ENCODE data around the gene CCDC148. TPM values are rescaled to one million over a fixed set of nuclear protein-coding genes. Genes with fewer than 3 reads are reported as not detected.

CCDC148 gene
- total RNA-seq, 1 donor from 2014 or later, result 0.30 TPM

- TF ChIP-seq CTCF (IDR thresholded peaks at IDR 0.05; ENCODE audit: borderline replicate concordance), result no peak
- no peak for DNase-seq
- no peaks in the 10 kb centered on the region for H3K4me1 ChIP-seq
- intact Hi-C loops (cut with micrococcal nuclease), result no loop called here
- no peaks in the 10 kb centered on the region for H3K27me3 ChIP-seq (ENCODE audit: low read depth)
- no peak overlapping the region for H3K4me3 ChIP-seq
- H3K9me3 ChIP-seq (replicated peaks), result peaks cover 20% of the 10 kb centered on the region
- no peak overlapping the region for H3K27ac ChIP-seq (replicated peaks)
- no peaks in the 10 kb centered on the region for H3K36me3 ChIP-seq
Measured at GRCh38 chr2:158323381-158323780, 133.2 kb downstream of the CCDC148 start.

DNA sequence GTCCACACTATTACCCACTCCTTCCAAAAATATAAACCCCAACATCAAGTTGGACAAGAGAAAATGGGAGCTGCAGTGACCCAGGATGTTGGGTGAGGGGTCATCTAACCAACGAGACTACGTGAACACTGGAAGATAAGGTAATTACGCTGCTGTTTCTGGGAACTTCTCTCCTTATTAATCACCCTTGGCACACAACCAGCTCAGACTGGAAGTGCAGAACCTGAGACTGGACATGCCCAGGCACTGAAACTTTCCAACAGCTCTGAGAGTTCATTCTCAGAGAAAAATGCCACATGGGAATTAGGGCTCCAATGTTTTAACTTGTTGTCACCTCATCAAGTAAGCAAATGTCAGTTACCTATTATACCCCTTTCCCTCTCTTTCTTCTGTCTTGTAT lies 135.3 kb downstream of the CCDC148 start:
- Histone ChIP-seq H3K4me1 (no peaks in the 10 kb centered on the region), H3K4me3 (no peak overlapping the region), H3K27ac (replicated peaks) (no peak overlapping the region), H3K36me3 (no peaks in the 10 kb centered on the region), H3K9me3 (replicated peaks) (peaks cover 9% of the 10 kb centered on the region), H3K27me3 (ENCODE audit: low read depth) (no peaks in the 10 kb centered on the region)
- TF ChIP-seq CTCF (IDR thresholded peaks at IDR 0.05; ENCODE audit: borderline replicate concordance), result no peak
- DNase-seq, result no peak
- intact Hi-C loops (cut with micrococcal nuclease), result no loop called here

DNA sequence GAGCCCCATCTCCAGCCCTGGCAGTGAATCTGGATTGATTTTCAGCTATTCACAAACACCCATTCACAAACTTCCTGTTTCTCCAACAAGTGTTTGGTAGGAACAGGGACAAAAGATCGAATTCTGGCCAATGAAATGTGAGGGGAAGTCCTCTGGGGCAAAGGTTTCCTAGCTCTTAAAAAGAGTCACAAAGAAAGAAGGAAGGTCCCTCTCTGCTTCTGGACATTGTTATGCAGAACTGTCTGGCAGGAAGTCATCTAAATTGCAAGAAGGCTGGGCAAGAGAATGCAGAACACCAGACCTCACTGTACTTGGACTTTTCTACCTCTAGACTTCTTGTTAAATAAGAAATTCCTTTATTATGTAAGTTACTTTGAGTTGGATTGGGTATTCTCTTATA lies 137.3 kb downstream of the CCDC148 start:
- TF ChIP-seq CTCF (IDR thresholded peaks at IDR 0.05; ENCODE audit: borderline replicate concordance), result no peak
- Histone ChIP-seq H3K9me3 (replicated peaks) (peaks cover 9% of the 10 kb centered on the region), H3K36me3 (no peaks in the 10 kb centered on the region), H3K4me1 (no peaks in the 10 kb centered on the region), H3K27ac (replicated peaks) (no peak overlapping the region), H3K27me3 (ENCODE audit: low read depth) (no peaks in the 10 kb centered on the region), H3K4me3 (no peak overlapping the region)
- intact Hi-C loops (cut with micrococcal nuclease), result no loop called here
- DNase-seq, result no peak

DNA sequence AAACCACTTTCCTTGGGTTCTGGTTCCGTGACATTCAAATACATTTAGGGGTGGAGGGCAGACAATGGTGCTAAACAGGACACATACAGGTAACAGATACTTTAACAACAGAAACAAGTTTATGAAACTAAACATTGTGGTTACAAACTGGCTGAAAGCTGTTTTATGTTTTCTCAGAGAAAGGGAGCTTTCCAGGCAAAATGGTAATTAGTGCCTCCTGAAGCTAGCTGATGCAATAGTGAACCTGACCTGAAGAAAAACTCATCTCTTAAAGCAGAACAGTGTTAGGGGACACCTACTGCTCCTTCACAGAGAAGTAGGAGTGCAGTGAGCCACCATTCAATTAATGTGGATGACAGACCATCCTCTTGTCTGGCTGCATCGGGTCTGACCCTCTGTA lies 138.9 kb downstream of the CCDC148 start:
- intact Hi-C loops (cut with micrococcal nuclease), result no loop called here
- Histone ChIP-seq H3K4me3 (no peak overlapping the region), H3K36me3 (no peaks in the 10 kb centered on the region), H3K27ac (replicated peaks) (no peak overlapping the region), H3K9me3 (replicated peaks) (peaks cover 9% of the 10 kb centered on the region), H3K27me3 (ENCODE audit: low read depth) (no peaks in the 10 kb centered on the region), H3K4me1 (no peaks in the 10 kb centered on the region)
- TF ChIP-seq CTCF (IDR thresholded peaks at IDR 0.05; ENCODE audit: borderline replicate concordance), result no peak
- no peak for DNase-seq

GRCh38 chr2:158315803-158316414 lies 140.6 kb downstream of the CCDC148 start:
- no peak for DNase-seq
- Histone ChIP-seq H3K27ac (replicated peaks) (no peak overlapping the region), H3K27me3 (ENCODE audit: low read depth) (no peaks in the 10 kb centered on the region), H3K4me1 (no peaks in the 10 kb centered on the region), H3K36me3 (no peaks in the 10 kb centered on the region), H3K9me3 (replicated peaks) (peaks cover 9% of the 10 kb centered on the region), H3K4me3 (no peak overlapping the region)
- intact Hi-C loops (cut with micrococcal nuclease), result no loop called here
- no peak for TF ChIP-seq CTCF (IDR thresholded peaks at IDR 0.05; ENCODE audit: borderline replicate concordance)

All from left ventricle myocardium inferior (tissue), 1 donor.